Measurements from ENCODE around the gene ARPC4.

The ARPC4 gene

GRCh38 chr3:9809615-9810432 is 16.9 kb downstream of the ARPC4 start, which contains the start of gene TTLL3:
TSS of gene TTLL3 (plus strand) at chr3:9810262. CDS start at chr3:9810662, 400 bp downstream.
- TF ChIP-seq Cebpa-rat (IDR thresholded peaks at IDR 0.05): no peak
- H3K9ac ChIP-seq: peak within 1 kb of the TSS; percentile 78 to 92 (median 87)
- H4K20me1 ChIP-seq: peaks cover 0 to 46% (median 31%) of the 10 kb centered on the region in 11 experiments; a peak in 19 of 22 replicates
- H3K4me3 ChIP-seq: peak within 1 kb of the TSS; percentile 59 to 81 (median 69)
- peak within 1 kb of the TSS; percentile 84 to 95 (median 91) for H3K4me2 ChIP-seq
- H3K27me3 ChIP-seq: no peaks in the 10 kb centered on the region
- peaks cover 31 to 59% (median 44%) of the 10 kb centered on the region in 10 experiments for H3K4me1 ChIP-seq
- H3K9me3 ChIP-seq (replicated peaks in 1 of 11): no peaks in the 10 kb centered on the region
- peaks cover 32 to 66% (median 48%) of the 10 kb centered on the region in 11 experiments for H3K36me3 ChIP-seq
- H3K27ac ChIP-seq: peak within 1 kb of the TSS; percentile 71 to 92 (median 88)

- Histone ChIP-seq H3K4me1 (peaks cover 31 to 55% (median 44%) of the 10 kb centered on the region in 10 experiments), H4K20me1 (peaks cover 0 to 40% (median 25%) of the 10 kb centered on the region in 11 experiments; a peak in 19 of 22 replicates), H3K27me3 (no peaks in the 10 kb centered on the region), H3K27ac (peak overlapping the region; percentile 71 to 92 (median 88)), H3K9ac (peak overlapping the region; percentile 78 to 92 (median 87)), H3K9me3 (replicated peaks in 1 of 11) (no peaks in the 10 kb centered on the region), H3K36me3 (peaks cover 26 to 63% (median 42%) of the 10 kb centered on the region in 11 experiments), H3K4me3 (peak overlapping the region; percentile 59 to 81 (median 69)), H3K4me2 (peak overlapping the region; percentile 84 to 95 (median 91))
- no peak for TF ChIP-seq Cebpa-rat (IDR thresholded peaks at IDR 0.05)
Observed at GRCh38 chr3:9810433-9810770, 17.5 kb downstream of the ARPC4 start.

- Histone ChIP-seq H3K27me3 (no peaks in the 10 kb centered on the region), H3K4me3 (peak overlapping the region in 7 of 10 experiments; percentile 59 to 76 (median 68); a peak in 10 of 20 replicates), H3K9me3 (replicated peaks in 1 of 11) (no peaks in the 10 kb centered on the region), H3K9ac (peak overlapping the region in 10 of 11 experiments; percentile 78 to 92 (median 88); a peak in 19 of 22 replicates), H3K4me1 (peaks cover 31 to 51% (median 44%) of the 10 kb centered on the region in 10 experiments), H4K20me1 (peaks cover 0 to 36% (median 21%) of the 10 kb centered on the region in 11 experiments; a peak in 19 of 22 replicates), H3K4me2 (peak overlapping the region; percentile 84 to 95 (median 91)), H3K27ac (peak overlapping the region in 3 of 11 experiments; percentile 71 to 91 (median 91); a peak in 3 of 22 replicates), H3K36me3 (peaks cover 22 to 63% (median 38%) of the 10 kb centered on the region in 11 experiments)
- TF ChIP-seq Cebpa-rat (IDR thresholded peaks at IDR 0.05): no peak
Observed at GRCh38 chr3:9810846-9811245, 18.0 kb downstream of the ARPC4 start.

- Histone ChIP-seq H3K4me3 (no peak overlapping the region), H3K27me3 (no peaks in the 10 kb centered on the region), H4K20me1 (peaks cover 0 to 14% (median 4%) of the 10 kb centered on the region in 11 experiments; a peak in 5 of 22 replicates), H3K4me1 (peaks cover 25 to 30% (median 27%) of the 10 kb centered on the region in 10 experiments), H3K9ac (no peak overlapping the region), H3K9me3 (replicated peaks in 1 of 11) (no peaks in the 10 kb centered on the region), H3K4me2 (no peak overlapping the region), H3K36me3 (peaks cover under 1 to 48% (median 18%) of the 10 kb centered on the region in 11 experiments; a peak in 19 of 22 replicates), H3K27ac (no peak overlapping the region)
- TF ChIP-seq Cebpa-rat (IDR thresholded peaks at IDR 0.05): no peak
Observed at GRCh38 chr3:9812870-9813483, 20.1 kb downstream of the ARPC4 start.

GRCh38 chr3:9815986-9816385 is 23.1 kb downstream of the ARPC4 start:
- Histone ChIP-seq H3K9me3 (replicated peaks in 1 of 11) (no peaks in the 10 kb centered on the region), H3K36me3 (peaks cover 0 to 56% (median 17%) of the 10 kb centered on the region in 11 experiments; a peak in 17 of 22 replicates), H3K4me3 (no peak overlapping the region), H3K4me2 (no peak overlapping the region), H4K20me1 (no peaks in the 10 kb centered on the region), H3K4me1 (peaks cover under 1 to 4% (median 1%) of the 10 kb centered on the region in 10 experiments; a peak in 14 of 20 replicates), H3K27ac (no peak overlapping the region), H3K27me3 (no peaks in the 10 kb centered on the region), H3K9ac (no peak overlapping the region)
- no peak for TF ChIP-seq Cebpa-rat (IDR thresholded peaks at IDR 0.05)

GRCh38 chr3:9817436-9817835 is 24.6 kb downstream of the ARPC4 start:
- no peak overlapping the region for H3K27ac ChIP-seq
- no peaks in the 10 kb centered on the region for H3K27me3 ChIP-seq
- H3K36me3 ChIP-seq: peaks cover 0 to 47% (median 17%) of the 10 kb centered on the region in 11 experiments; a peak in 17 of 22 replicates
- no peaks in the 10 kb centered on the region for H4K20me1 ChIP-seq
- no peaks in the 10 kb centered on the region for H3K9me3 ChIP-seq (replicated peaks in 1 of 11)
- no peak overlapping the region for H3K4me2 ChIP-seq
- H3K4me3 ChIP-seq: no peak overlapping the region
- no peak for TF ChIP-seq Cebpa-rat (IDR thresholded peaks at IDR 0.05)
- H3K9ac ChIP-seq: no peak overlapping the region
- no peaks in the 10 kb centered on the region for H3K4me1 ChIP-seq

- Histone ChIP-seq H3K36me3 (peaks cover 0 to 33% (median 4%) of the 10 kb centered on the region in 11 experiments; a peak in 12 of 22 replicates), H3K4me1 (no peaks in the 10 kb centered on the region), H3K27me3 (no peaks in the 10 kb centered on the region), H4K20me1 (no peaks in the 10 kb centered on the region), H3K4me3 (no peak overlapping the region), H3K9me3 (replicated peaks in 1 of 11) (no peaks in the 10 kb centered on the region), H3K4me2 (no peak overlapping the region), H3K9ac (no peak overlapping the region), H3K27ac (no peak overlapping the region)
- TF ChIP-seq Cebpa-rat (IDR thresholded peaks at IDR 0.05): no peak
Observed at GRCh38 chr3:9818666-9819335, 25.9 kb downstream of the ARPC4 start.

GRCh38 chr3:9820543-9820942 is 27.7 kb downstream of the ARPC4 start:
- Histone ChIP-seq H3K4me2 (no peak overlapping the region), H3K9me3 (replicated peaks in 1 of 11) (no peaks in the 10 kb centered on the region), H3K36me3 (peaks cover 0 to 24% (median 0%) of the 10 kb centered on the region in 11 experiments; a peak in 6 of 22 replicates), H3K9ac (no peak overlapping the region), H4K20me1 (no peaks in the 10 kb centered on the region), H3K27ac (no peak overlapping the region), H3K4me3 (no peak overlapping the region), H3K4me1 (no peaks in the 10 kb centered on the region), H3K27me3 (no peaks in the 10 kb centered on the region)
- no peak for TF ChIP-seq Cebpa-rat (IDR thresholded peaks at IDR 0.05)

All from BLaER1 treated with 17β-estradiol and CSF1 and Interleukin-3, amounts not matched to agents 10 nM and 100 nM (cell line).